Astrocyte (in vitro differentiated cells and primary cell): ENCODE data around the gene CHRNB2. TPM values are rescaled to one million over a fixed set of nuclear protein-coding genes. Genes with fewer than 3 reads are reported as not detected.

ENCODE experiments used
- DNase-seq: peaks from one replicate; pipeline ENCODE4 v3.0.0-alpha.2; 2010; ENCODE audit warnings: low read depth
- FAIRE-seq: peaks from 2 replicates; lab custom pipeline; 2011; peaks lifted over from hg19 to GRCh38; lab: Jason Lieb, UNC
- H2AFZ ChIP-seq: 2 replicates; pipeline ENCODE4 v1.6.0; 2012; ENCODE audit warnings: low read depth, low read length, inconsistent platforms
- H3K27ac ChIP-seq: 2 replicates; pipeline ENCODE4 v1.5.1; 2011; ENCODE audit warnings: low read depth, low read length, inconsistent platforms
- H3K27me3 ChIP-seq: 2 replicates; pipeline ENCODE4 v1.6.0; 2011; ENCODE audit warnings: low read length, inconsistent platforms; ENCODE audit not compliant: insufficient read depth
- H3K36me3 ChIP-seq: 2 replicates; pipeline ENCODE4 v1.5.1; 2011; ENCODE audit warnings: low read length, inconsistent platforms; ENCODE audit not compliant: insufficient read depth
- H3K4me1 ChIP-seq: 2 replicates; pipeline ENCODE4 v1.5.1; 2011; ENCODE audit warnings: low read length, inconsistent platforms; ENCODE audit not compliant: insufficient read depth
- H3K4me2 ChIP-seq: 2 replicates; pipeline ENCODE4 v1.6.0; 2012; ENCODE audit warnings: low read length, inconsistent platforms
- H3K4me3 ChIP-seq: 2 replicates; pipeline ENCODE4 v1.5.1; 2011; ENCODE audit warnings: low read depth, mild to moderate bottlenecking, low read length, inconsistent platforms; ENCODE audit not compliant: insufficient read depth
- H3K79me2 ChIP-seq: 2 replicates; pipeline ENCODE4 v1.6.0; 2012; ENCODE audit warnings: mild to moderate bottlenecking, low read length, inconsistent platforms; ENCODE audit not compliant: insufficient read depth
- H3K9ac ChIP-seq: 2 replicates; pipeline ENCODE4 v1.6.0; 2012; ENCODE audit warnings: mild to moderate bottlenecking, low read length, inconsistent platforms
- H3K9me3 ChIP-seq: 2 replicates; pipeline ENCODE4 v1.5.1; 2012; ENCODE audit warnings: low read depth, mild to moderate bottlenecking, low read length, inconsistent platforms; ENCODE audit not compliant: insufficient read depth
- H4K20me1 ChIP-seq: 2 replicates; pipeline ENCODE4 v1.6.0; 2012; ENCODE audit warnings: low read length, inconsistent platforms; ENCODE audit not compliant: insufficient read depth
- H3K27ac Mint-ChIP-seq: one replicate; pipeline ENCODE4 v1.8.0; 2021; ENCODE audit warnings: mild to moderate bottlenecking, mixed read lengths; ENCODE audit not compliant: unreplicated experiment
- H3K27me3 Mint-ChIP-seq: one replicate; pipeline ENCODE4 v1.8.0; 2021; ENCODE audit warnings: low read depth, mixed read lengths; ENCODE audit not compliant: unreplicated experiment
- H3K36me3 Mint-ChIP-seq: one replicate; pipeline ENCODE4 v1.8.0; 2021; ENCODE audit warnings: low read depth, mixed read lengths; ENCODE audit not compliant: unreplicated experiment
- H3K4me1 Mint-ChIP-seq: one replicate; pipeline ENCODE4 v1.8.0; 2021; ENCODE audit warnings: low read depth, mixed read lengths; ENCODE audit not compliant: unreplicated experiment
- H3K4me3 Mint-ChIP-seq: one replicate; pipeline ENCODE4 v1.8.0; 2021; ENCODE audit warnings: mild to moderate bottlenecking, moderate library complexity, mixed read lengths; ENCODE audit not compliant: unreplicated experiment
- H3K9me3 Mint-ChIP-seq: one replicate; pipeline ENCODE4 v1.8.0; 2021; ENCODE audit warnings: mild to moderate bottlenecking, mixed read lengths; ENCODE audit not compliant: unreplicated experiment
- EZH2 ChIP-seq: IDR thresholded peaks from 2 replicates; pipeline ENCODE4 v1.6.1; 2012; ENCODE audit warnings: mild to moderate bottlenecking, low read length, inconsistent platforms; ENCODE audit not compliant: insufficient read depth
- total RNA-seq: library from RNA; stranded (reverse); gene quantifications from 2 replicates; pipeline ENCODE4 v1.2.1, GENCODE V29; 2021
- TF ChIP-seq, protein P1 (sequence below): IDR thresholded peaks from 2 replicates; pipeline ENCODE4 v1.5.1; 2011; ENCODE audit warnings: low read depth, mild to moderate bottlenecking, inconsistent platforms, low read length, moderate library complexity; ENCODE audit not compliant: insufficient read depth

The CHRNB2 gene
- total RNA-seq, 1 donor from 2014 or later, result 0.20 TPM

- Histone ChIP-seq H4K20me1 (peaks cover 7% of the 10 kb centered on the region), H3K79me2 (no peaks in the 10 kb centered on the region), H3K27me3 (peaks cover 27% of the 10 kb centered on the region), H3K4me3 (peak overlapping the region; percentile 10), H3K4me2 (peak overlapping the region; percentile 84), H3K4me1 (peaks cover 4% of the 10 kb centered on the region), H3K27ac (no peak overlapping the region), H3K36me3 (no peaks in the 10 kb centered on the region), H3K9ac (no peak overlapping the region), H2AFZ (peak overlapping the region; percentile 34), H3K9me3 (no peaks in the 10 kb centered on the region)
- Mint-ChIP-seq H3K36me3 (peaks cover 1% of the 10 kb centered on the region), H3K4me3 (peak overlapping the region; percentile 66), H3K9me3 (no peaks in the 10 kb centered on the region), H3K27ac (no peak overlapping the region), H3K27me3 (peaks cover 52% of the 10 kb centered on the region), H3K4me1 (peaks cover 4% of the 10 kb centered on the region)
- FAIRE-seq, result no peak
- no peak for DNase-seq
- no peak for TF ChIP-seq EZH2
- TF ChIP-seq, protein P1, sequence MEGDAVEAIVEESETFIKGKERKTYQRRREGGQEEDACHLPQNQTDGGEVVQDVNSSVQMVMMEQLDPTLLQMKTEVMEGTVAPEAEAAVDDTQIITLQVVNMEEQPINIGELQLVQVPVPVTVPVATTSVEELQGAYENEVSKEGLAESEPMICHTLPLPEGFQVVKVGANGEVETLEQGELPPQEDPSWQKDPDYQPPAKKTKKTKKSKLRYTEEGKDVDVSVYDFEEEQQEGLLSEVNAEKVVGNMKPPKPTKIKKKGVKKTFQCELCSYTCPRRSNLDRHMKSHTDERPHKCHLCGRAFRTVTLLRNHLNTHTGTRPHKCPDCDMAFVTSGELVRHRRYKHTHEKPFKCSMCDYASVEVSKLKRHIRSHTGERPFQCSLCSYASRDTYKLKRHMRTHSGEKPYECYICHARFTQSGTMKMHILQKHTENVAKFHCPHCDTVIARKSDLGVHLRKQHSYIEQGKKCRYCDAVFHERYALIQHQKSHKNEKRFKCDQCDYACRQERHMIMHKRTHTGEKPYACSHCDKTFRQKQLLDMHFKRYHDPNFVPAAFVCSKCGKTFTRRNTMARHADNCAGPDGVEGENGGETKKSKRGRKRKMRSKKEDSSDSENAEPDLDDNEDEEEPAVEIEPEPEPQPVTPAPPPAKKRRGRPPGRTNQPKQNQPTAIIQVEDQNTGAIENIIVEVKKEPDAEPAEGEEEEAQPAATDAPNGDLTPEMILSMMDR, result no peak
Measured at GRCh38 chr1:154568157-154568815, 708 bp downstream of the CHRNB2 start.

DNA sequence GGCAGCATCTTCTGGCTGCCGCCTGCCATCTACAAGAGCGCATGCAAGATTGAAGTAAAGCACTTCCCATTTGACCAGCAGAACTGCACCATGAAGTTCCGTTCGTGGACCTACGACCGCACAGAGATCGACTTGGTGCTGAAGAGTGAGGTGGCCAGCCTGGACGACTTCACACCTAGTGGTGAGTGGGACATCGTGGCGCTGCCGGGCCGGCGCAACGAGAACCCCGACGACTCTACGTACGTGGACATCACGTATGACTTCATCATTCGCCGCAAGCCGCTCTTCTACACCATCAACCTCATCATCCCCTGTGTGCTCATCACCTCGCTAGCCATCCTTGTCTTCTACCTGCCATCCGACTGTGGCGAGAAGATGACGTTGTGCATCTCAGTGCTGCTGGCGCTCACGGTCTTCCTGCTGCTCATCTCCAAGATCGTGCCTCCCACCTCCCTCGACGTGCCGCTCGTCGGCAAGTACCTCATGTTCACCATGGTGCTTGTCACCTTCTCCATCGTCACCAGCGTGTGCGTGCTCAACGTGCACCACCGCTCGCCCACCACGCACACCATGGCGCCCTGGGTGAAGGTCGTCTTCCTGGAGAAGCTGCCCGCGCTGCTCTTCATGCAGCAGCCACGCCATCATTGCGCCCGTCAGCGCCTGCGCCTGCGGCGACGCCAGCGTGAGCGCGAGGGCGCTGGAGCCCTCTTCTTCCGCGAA is 3.8 kb downstream of the CHRNB2 start:
- Histone ChIP-seq H3K9me3 (no peaks in the 10 kb centered on the region), H3K9ac (no peak overlapping the region), H3K4me3 (no peak overlapping the region), H3K36me3 (no peaks in the 10 kb centered on the region), H3K79me2 (no peaks in the 10 kb centered on the region), H3K4me2 (no peak overlapping the region), H4K20me1 (peaks cover 21% of the 10 kb centered on the region), H3K27ac (no peak overlapping the region), H2AFZ (no peak overlapping the region), H3K27me3 (peaks cover 24% of the 10 kb centered on the region), H3K4me1 (peaks cover 4% of the 10 kb centered on the region)
- peaks cover 7% of the 10 kb centered on the region for H3K36me3 Mint-ChIP-seq
- no peak overlapping the region for H3K27ac Mint-ChIP-seq
- H3K4me1 Mint-ChIP-seq, result peaks cover 14% of the 10 kb centered on the region
- no peak overlapping the region for H3K4me3 Mint-ChIP-seq
- DNase-seq (no peak), FAIRE-seq (no peak)
- peaks cover 38% of the 10 kb centered on the region for H3K27me3 Mint-ChIP-seq
- no peaks in the 10 kb centered on the region for H3K9me3 Mint-ChIP-seq
- no peak for TF ChIP-seq EZH2
- TF ChIP-seq, protein P1, result no peak

DNA sequence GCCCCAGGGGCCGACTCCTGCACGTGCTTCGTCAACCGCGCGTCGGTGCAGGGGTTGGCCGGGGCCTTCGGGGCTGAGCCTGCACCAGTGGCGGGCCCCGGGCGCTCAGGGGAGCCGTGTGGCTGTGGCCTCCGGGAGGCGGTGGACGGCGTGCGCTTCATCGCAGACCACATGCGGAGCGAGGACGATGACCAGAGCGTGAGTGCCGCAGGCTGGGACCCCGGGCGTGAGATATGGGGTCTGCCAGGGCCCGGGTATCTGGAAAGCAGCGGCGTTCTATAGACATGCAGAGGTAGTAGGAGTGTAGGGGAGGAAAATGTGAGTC is 4.3 kb downstream of the CHRNB2 start:
- Mint-ChIP-seq H3K4me1 (peaks cover 14% of the 10 kb centered on the region), H3K27me3 (peaks cover 32% of the 10 kb centered on the region), H3K27ac (no peak overlapping the region), H3K4me3 (no peak overlapping the region), H3K9me3 (no peaks in the 10 kb centered on the region), H3K36me3 (peaks cover 11% of the 10 kb centered on the region)
- FAIRE-seq, result no peak
- Histone ChIP-seq H3K4me2 (no peak overlapping the region), H3K4me1 (peaks cover 4% of the 10 kb centered on the region), H3K36me3 (no peaks in the 10 kb centered on the region), H4K20me1 (peaks cover 21% of the 10 kb centered on the region), H2AFZ (no peak overlapping the region), H3K9me3 (no peaks in the 10 kb centered on the region), H3K4me3 (no peak overlapping the region), H3K79me2 (no peaks in the 10 kb centered on the region), H3K27ac (no peak overlapping the region), H3K9ac (no peak overlapping the region), H3K27me3 (peaks cover 19% of the 10 kb centered on the region)
- no peak for DNase-seq
- no peak for TF ChIP-seq EZH2
- TF ChIP-seq, protein P1, result no peak
